ENCODE results near the gene ZNF230. TPM values are rescaled to one million over a fixed set of nuclear protein-coding genes. Genes with fewer than 3 reads are reported as not detected.
A peak's percentile ranks its signal among the peaks of the same experiment; 100 is the strongest.

Gene ZNF230
- total and polyA plus RNA-seq, 4 donors: 1.7 to 7.3 (median 4.9) TPM

DNA sequence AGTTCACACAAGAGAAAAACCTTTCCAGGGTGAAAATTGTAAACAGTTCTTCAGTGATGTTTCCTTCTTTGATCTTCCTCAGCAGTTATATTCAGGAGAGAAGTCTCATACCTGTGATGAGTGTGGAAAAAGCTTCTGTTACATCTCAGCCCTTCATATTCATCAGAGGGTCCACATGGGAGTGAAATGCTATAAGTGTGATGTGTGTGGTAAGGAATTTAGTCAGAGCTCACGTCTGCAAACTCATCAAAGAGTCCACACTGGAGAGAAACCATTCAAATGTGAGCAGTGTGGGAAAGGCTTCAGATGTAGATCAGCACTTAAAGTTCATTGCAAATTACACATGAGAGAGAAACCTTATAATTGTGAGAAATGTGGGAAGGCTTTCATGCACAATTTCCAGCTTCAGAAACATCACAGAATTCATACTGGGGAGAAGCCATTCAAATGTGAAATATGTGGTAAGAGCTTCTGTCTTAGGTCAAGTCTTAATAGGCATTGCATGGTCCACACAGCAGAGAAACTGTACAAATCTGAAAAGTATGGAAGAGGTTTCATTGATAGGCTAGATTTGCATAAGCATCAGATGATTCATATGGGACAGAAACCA is 29.3 kb downstream of the ZNF230 start:
- Histone ChIP-seq H3K9me3 (ENCODE audit: control insufficient read depth in 4 of 4, insufficient read depth in 3 of 4, low read length in 3 of 4) (peaks cover 23 to 74% (median 38%) of the 10 kb centered on the region in 4 donors), H3K27me3 (ENCODE audit: control insufficient read depth in 3 of 3, insufficient read depth in 3 of 3, low read length in 2 of 3) (no peaks in the 10 kb centered on the region), H3K27ac (ENCODE audit: low read depth in 1 of 2, low read length in 1 of 2) (no peak overlapping the region), H3K4me3 (no peak overlapping the region), H3K4me1 (ENCODE audit: control insufficient read depth in 5 of 5, insufficient read depth in 5 of 5, low read length in 5 of 5) (no peaks in the 10 kb centered on the region), H3K36me3 (ENCODE audit: control insufficient read depth in 4 of 4, insufficient read depth in 4 of 4, low read length in 4 of 4) (peaks cover 20 to 53% (median 49%) of the 10 kb centered on the region in 4 donors), H3K9ac (ENCODE audit: insufficient read depth in 1 of 2, low read length in 2 of 2) (no peak overlapping the region)
- DNase-seq (no peak), ATAC-seq (ENCODE audit: insufficient read depth, low FRiP score) (no peak)
- 87 to 97% methylated on average over 1 of the region's 1 CpG for WGBS, 2 donors
- TF ChIP-seq, protein P1, sequence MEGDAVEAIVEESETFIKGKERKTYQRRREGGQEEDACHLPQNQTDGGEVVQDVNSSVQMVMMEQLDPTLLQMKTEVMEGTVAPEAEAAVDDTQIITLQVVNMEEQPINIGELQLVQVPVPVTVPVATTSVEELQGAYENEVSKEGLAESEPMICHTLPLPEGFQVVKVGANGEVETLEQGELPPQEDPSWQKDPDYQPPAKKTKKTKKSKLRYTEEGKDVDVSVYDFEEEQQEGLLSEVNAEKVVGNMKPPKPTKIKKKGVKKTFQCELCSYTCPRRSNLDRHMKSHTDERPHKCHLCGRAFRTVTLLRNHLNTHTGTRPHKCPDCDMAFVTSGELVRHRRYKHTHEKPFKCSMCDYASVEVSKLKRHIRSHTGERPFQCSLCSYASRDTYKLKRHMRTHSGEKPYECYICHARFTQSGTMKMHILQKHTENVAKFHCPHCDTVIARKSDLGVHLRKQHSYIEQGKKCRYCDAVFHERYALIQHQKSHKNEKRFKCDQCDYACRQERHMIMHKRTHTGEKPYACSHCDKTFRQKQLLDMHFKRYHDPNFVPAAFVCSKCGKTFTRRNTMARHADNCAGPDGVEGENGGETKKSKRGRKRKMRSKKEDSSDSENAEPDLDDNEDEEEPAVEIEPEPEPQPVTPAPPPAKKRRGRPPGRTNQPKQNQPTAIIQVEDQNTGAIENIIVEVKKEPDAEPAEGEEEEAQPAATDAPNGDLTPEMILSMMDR (IDR thresholded peaks at IDR 0.05; ENCODE audit: control extremely low read depth, extremely low read depth): no peak

DNA sequence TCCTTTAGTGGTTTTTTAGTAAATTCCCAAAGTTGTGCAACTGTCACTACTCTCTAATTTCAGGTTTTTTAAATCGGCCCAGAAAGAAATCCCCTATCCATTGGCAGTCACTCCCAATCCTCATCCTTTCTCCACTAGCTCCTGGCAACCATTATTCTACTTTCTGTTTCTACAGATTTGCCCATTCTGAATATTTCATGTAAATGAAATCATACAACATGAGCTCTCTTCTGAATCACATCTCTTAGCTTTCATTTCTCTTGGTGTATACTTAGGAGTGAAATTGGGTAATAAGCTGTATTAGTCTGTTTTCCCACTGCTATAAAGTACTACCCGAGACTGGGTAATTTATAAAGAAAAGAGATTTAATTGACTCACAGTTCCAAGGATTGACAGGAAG is 39.4 kb downstream of the ZNF230 start:
- Histone ChIP-seq H3K27me3 (ENCODE audit: control insufficient read depth in 3 of 3, insufficient read depth in 3 of 3, low read length in 2 of 3) (peaks cover 0 to 3% (median 0%) of the 10 kb centered on the region in 3 donors), H3K9ac (ENCODE audit: insufficient read depth in 1 of 2, low read length in 2 of 2) (no peak overlapping the region), H3K27ac (ENCODE audit: low read depth in 1 of 2, low read length in 1 of 2) (no peak overlapping the region), H3K9me3 (ENCODE audit: control insufficient read depth in 4 of 4, insufficient read depth in 3 of 4, low read length in 3 of 4) (peaks cover 0 to 8% (median 5%) of the 10 kb centered on the region in 4 donors), H3K4me3 (no peak overlapping the region), H3K4me1 (ENCODE audit: control insufficient read depth in 5 of 5, insufficient read depth in 5 of 5, low read length in 5 of 5) (no peaks in the 10 kb centered on the region), H3K36me3 (ENCODE audit: control insufficient read depth in 4 of 4, insufficient read depth in 4 of 4, low read length in 4 of 4) (no peaks in the 10 kb centered on the region)
- 89 to 90% methylated on average over 2 of the region's 2 CpGs for WGBS, 2 donors
- TF ChIP-seq, protein P1 (IDR thresholded peaks at IDR 0.05; ENCODE audit: control extremely low read depth, extremely low read depth): no peak
- DNase-seq: no peak
- no peak for ATAC-seq (ENCODE audit: insufficient read depth, low FRiP score)

GRCh38 chr19:44050740-44051649 is 48.2 kb downstream of the ZNF230 start:
- Histone ChIP-seq H3K9me3 (ENCODE audit: control insufficient read depth in 4 of 4, insufficient read depth in 3 of 4, low read length in 3 of 4) (peaks cover 0 to 10% (median 0%) of the 10 kb centered on the region in 4 donors), H3K27ac (ENCODE audit: low read depth in 1 of 2, low read length in 1 of 2) (peak overlapping the region; percentile 21), H3K4me1 (ENCODE audit: control insufficient read depth in 5 of 5, insufficient read depth in 5 of 5, low read length in 5 of 5) (peaks cover 0 to 16% (median 3%) of the 10 kb centered on the region in 5 donors), H3K27me3 (ENCODE audit: control insufficient read depth in 3 of 3, insufficient read depth in 3 of 3, low read length in 2 of 3) (peaks cover 0 to 3% (median 0%) of the 10 kb centered on the region in 3 donors), H3K36me3 (ENCODE audit: control insufficient read depth in 4 of 4, insufficient read depth in 4 of 4, low read length in 4 of 4) (peaks cover 0 to 11% (median 5%) of the 10 kb centered on the region in 4 donors), H3K9ac (ENCODE audit: insufficient read depth in 1 of 2, low read length in 2 of 2) (peak overlapping the region in 1 of 2 donors; percentile 59), H3K4me3 (peak overlapping the region; percentile 74)
- TF ChIP-seq, protein P1 (IDR thresholded peaks at IDR 0.05; ENCODE audit: control extremely low read depth, extremely low read depth): no peak
- DNase-seq (peak in 2 of 3 donors; percentile 29 to 30), ATAC-seq (ENCODE audit: insufficient read depth, low FRiP score) (no peak)
- WGBS, 2 donors: 8 to 12% methylated on average over 21 of the region's 21 CpGs

Data from lung (tissue), 12 donors.